Hematopoietic multipotent progenitor cell treated with erythropoietin and hydrocortisone succinate and interleukin-3 and kit ligand, for 15 days (in vitro differentiated cells): ENCODE measurements around the gene PTPN2.

Source experiments
- DNase-seq: peaks from one replicate; pipeline ENCODE4 v3.0.0-alpha.2; 2015; ENCODE audit warnings: low spot score

Gene PTPN2

DNA sequence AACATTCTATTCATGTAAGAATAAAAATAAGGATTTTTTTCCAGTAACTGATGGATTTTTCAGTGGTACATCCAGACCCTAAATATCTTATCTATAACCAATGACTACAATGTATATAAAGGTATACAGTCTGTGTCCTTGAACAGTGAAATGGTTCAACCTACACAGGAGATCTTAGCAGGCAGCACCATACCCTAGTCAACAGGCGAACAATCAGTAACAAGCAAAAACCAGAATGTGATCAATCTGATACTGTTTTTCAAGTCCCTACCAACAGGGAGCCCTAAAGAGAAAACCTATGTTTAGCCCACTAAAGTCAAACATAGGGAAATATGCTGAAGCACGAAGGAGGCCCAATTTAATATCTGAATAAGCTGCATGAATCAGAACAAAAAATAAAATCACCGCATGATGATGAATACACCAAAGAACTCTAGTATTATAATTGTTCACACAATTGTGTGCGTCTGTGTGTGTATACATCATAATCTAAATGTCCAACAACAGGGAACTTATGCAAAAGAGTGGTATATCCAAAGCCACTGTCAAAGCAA is 26.0 kb downstream of the PTPN2 start:
- no peak for DNase-seq

DNA sequence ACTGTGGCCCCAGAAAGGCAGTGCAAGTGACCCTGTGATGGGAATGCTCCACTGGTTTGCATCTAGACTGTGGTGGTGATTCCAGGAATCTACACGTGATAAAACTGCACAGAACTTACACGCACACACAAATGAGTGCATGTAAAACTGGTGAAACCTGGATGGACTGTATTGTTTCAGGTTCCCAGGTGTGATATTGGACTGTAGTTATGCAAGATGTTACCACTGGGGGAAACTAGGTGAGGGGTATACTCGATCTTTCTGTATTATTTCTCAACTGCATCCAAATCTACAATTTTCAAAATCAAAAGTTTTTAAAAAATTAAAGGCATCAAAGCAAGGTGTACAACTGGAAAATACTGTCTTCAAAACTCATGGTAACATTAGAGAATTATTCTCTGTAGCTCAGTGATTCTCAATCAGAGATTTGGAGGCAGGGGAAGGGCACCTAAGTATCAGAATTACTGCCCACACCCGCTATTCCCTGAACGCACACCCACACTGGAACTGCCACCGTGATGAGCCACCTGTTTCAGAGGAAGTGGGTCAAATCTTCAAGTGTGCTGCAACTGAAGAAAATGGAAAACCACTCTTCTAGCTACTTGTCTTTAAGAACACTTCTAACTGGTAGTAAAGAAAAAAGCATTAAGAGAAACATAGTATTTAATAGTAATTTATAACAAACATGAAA is 26.7 kb downstream of the PTPN2 start:
- DNase-seq, result no peak

DNA sequence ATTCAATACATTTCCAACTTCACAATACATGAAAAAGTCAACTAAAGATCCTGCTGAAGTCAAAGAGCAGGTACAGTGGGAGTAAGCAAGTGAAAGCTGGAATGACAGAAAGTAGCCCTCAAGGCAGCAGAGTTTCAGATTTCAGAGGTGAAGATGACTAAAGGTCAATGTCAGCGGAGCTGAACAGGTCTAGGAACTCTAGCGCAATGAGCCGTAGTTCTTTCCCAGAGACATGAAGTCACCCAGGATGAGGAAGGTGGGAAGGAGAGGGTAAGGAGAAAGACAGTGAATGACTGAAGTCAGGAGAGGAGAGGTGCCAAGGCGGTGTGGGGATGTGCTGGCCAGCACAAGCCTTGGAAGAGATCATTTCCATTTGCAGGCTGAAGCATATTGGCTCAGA is 28.1 kb downstream of the PTPN2 start:
- no peak for DNase-seq

DNA sequence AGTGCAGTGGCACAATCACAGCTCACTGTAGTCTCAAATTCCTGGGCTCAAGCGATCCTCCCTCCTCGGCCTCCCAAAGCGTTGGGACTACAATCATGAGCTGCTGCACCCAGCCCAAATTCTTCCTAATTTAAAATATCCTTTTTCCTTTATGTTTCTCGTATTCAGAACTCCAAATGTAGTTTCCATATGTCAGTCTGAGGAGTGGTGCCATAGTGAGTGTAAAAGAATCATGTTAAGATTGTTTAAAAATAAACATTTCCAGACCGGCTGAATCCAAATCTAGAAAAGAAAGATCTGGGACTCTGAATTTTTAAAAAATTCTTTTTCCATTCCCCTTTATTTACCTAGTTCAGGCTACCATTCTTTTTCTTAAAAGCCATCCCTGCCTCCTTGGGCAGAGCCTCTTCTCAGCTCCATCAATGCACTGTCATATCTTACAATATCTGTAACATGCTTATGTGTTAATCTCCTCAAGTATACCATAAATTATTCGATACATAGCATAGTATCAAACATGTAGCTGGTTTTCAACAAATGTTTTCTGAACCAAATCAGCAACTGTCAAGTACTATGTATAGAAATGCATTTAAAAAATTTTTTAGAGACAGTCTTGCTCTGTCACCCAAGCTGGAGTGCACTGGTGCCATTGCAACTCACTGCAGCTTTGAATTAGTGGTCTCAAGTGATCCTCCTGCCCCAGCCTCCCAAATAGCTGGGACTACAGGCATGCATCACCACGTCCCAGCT is 31.3 kb downstream of the PTPN2 start:
- DNase-seq, result no peak

DNA sequence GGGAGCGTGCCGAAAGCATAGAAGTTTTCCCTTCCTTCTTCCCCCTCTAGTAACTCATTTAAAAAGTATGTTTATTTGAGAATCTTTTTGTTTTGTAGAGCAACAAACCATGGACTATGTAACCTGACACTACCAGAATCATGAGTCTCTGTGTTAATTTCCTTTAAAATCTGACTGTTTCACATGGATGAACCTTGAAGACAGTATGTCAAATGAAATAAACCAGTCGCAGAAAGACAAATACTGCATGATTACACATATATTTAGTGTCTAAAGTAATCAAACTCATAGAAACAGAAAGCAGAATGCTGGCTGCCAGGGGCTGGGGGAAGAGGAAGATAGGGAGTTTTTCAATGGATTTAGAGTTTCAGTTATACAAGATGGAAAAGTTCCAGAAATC is 32.3 kb downstream of the PTPN2 start:
- DNase-seq, result no peak

DNA sequence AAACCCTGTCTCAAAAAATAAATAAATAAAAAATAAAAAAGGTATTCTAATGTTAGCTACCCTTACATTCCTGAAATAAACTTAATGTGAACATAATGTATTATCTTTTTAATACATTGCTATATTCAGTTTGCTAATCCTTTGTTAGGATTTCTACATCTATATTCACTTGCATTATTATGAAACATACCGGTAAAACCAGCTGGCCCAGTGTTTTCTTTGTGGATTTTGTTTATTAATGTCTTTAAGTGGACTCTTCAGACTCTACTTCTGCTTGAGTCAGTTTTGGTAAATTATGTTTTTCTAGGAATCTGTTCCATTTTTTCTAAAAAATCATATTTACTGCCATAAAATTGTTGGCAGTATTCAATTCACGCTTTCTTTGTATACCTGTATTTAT is 34.5 kb downstream of the PTPN2 start:
- no peak for DNase-seq

DNA sequence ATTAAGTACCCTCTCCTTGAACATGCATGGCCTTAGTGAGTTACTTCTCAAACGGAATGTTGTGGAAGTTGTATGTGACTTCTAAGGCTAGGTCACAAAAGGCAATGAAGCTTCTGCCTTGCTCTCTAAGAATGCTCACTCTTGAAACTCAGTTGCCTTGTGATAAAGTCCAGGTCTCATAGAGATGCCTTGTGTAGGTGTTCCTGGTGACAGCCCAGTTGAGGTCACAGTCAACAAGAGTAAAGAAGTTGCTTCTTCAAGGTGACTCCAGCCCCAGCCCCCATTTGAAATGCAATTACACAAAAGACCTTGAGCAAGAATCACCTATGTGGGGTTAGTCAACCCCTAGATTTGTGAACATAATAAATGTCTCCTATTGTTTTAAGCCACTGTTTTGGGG is 35.6 kb downstream of the PTPN2 start:
- no peak for DNase-seq

DNA sequence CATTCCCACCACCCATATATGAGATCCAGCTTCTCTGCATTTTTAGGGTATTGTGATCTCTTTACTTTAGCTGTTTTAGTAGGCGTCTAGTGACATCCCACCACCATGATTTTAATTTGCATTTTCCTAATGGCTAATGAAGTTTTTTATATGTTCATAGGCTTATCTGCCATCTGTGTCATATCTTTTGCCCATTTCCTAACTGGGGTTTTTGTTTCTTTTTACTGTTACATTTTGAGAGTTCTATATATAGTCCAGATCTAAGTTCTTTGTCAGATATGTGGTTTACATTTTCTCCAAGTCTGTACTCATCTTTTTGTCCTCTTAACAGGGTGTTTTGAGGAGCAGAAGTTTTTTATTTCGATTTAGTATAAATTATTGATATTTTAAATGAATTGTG is 39.6 kb downstream of the PTPN2 start:
- no peak for DNase-seq

DNA sequence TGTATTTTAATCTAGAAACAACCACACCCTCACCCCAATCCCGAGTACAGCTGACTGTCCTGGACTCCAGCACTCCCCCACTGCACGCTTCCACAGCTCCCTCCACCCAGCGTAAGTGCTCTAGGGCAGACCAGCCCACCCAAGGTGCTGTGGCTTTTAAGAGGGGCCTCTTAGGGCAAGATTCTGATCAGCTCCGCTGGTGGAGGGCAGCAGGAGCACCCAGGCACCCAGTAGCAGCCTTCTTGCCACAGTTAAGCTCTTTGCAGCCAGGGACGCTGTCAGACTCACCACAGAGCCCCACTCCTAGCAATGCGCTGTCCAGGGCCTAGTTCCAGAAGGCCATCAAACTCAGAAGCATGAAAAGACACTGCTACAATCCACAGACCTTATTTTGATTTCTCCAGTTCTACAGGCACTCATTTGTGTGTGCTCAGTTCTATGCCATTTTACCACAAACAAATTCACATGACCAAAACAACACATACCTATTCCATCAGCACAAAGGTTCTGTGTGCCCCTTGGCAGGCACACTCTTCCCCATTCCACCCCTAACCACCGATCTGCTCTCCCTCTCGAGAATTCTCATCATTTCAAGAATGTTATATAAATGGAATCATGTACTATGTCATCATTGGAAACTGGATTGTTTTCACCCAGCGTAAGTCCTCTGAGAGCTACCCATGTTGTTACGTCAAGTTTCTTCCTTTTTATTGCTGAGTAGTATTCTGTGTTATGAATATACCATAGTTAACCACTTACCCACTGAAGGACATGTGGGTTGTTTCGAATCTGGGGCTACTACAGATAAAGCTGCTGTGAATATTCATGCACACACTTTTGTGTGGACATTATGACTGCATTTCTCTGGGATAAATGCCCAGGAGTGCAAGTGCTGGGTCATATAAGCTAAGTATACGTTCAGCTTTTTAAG is 40.4 kb downstream of the PTPN2 start:
- DNase-seq, result no peak

DNA sequence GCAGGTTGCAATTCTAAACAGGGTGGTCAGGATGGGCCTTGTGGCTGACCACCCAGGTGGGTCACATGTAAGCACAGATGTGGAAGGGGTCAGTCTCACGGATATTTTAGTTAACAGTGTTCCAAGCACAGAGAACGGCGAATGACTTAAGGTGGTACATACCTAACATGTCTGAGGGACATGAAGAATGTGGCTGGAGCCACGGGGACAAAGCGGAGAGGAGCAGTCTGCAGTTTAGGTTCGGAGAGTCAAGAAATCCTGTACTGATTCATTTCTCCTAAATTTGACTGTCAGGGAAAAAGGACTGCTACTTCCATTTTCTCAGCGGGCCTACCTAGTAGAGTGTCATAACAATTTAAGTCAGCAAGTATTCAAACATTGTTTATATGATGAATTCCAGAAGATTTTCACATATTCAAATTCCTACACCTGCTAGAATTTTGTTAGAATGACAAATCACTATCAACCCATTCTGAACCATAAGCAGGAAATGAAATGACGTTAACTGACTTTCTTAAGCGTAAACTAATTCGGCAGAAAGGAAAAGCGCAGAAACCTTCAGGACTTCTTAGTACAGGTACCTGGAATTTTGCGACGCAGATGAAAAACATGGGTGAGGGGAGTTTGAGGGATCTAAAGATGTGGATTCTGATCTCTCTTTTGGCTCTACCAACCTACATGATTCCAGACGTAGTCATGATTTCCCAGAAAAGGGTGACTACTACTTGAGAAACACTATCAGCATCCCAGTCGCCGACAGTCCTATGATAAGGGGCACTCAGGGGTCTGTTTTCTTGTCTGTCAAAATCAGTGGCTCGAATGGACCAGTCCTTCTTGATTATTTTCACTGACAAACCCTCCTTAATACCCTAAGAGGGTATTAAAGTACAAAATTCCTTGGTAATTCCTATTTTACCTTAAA is 41.3 kb downstream of the PTPN2 start:
- no peak for DNase-seq

DNA sequence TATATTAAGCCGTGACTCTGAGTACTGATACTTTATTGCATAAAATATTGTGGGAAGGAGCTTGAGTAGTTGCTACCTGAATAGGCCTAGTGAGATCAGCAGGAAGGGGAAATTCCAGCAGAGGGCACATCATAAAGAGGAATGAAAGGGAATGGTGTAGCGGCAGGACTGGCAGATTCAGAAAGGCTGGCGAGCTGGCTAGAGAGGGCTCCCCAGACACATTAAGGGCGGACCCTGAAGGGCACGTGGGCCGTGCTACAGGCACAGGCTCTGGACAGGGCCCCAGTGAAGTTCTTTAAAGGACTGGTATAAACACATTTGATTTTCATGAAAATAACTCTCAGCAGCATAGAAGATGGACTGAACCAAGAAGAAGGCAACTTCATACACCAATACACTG is 43.0 kb downstream of the PTPN2 start:
- DNase-seq, result no peak

DNA sequence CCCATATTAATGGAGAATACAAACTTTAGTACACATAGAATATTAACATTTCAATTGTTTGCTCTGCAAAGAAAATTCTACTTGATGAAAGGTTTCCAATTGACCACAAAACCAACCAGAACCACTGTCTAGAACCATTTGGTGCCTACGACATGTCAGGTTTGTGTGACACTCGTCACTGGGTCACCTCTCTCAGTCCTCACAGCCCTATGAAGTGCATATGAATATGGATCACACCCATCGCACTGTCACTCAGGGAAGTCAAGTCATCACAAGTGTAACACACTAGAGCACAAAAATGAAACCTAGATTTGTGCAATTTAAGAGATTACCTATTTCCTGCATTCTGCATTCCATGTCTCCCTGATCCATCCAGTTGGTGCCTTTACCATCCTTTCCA is 43.7 kb downstream of the PTPN2 start:
- no peak for DNase-seq

DNA sequence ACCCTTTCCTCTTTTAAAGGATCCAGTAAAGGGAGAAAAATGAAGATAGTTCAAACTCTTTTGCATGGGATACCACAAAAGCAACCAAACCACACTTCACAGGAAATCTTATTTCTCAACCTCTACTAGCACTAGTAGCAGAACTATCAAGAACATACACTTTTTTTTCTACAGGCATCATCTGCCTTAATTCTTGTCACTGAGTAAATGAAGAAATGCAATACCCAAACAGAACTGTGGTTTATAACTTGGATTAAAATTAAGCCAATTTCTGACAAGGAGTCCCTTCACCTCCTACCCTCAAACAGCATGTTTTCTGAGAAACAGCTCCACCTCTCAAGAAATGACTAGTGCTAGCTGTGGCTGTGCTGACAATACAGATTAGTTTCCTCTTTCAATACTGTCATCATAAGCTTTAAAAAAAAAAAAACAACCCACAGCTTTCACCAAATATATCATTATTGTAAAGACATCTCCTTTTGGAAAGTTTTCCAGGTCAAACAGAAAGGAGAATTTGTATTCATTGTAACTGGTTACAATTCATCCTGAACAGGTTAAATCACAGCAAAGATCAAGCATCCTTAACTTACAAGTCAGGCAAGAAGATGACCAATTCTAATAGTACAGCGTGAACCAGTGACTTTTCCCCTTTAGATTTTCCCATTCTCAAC is 44.4 kb downstream of the PTPN2 start:
- no peak for DNase-seq

DNA sequence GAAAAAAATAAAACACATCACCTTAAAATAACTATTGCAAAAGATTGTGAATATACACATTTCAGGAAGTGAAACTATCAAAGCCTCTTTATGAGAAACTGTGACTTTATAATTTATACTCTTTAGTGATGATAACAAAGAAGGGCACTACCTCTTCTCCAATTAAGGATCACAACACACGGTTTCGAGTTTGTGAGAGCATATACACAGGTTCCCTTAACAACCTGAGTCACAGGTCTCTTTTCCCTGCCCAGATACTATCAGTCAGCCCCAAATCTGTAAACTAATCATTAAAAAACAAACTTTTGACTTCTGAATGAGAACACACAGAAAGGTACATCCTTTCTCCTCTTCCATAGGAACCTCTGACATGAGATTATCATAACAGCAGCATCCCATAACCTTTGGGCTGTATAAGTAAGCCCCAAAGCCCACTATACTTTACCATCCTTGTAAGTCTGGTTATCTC is 44.9 kb downstream of the PTPN2 start:
- no peak for DNase-seq

DNA sequence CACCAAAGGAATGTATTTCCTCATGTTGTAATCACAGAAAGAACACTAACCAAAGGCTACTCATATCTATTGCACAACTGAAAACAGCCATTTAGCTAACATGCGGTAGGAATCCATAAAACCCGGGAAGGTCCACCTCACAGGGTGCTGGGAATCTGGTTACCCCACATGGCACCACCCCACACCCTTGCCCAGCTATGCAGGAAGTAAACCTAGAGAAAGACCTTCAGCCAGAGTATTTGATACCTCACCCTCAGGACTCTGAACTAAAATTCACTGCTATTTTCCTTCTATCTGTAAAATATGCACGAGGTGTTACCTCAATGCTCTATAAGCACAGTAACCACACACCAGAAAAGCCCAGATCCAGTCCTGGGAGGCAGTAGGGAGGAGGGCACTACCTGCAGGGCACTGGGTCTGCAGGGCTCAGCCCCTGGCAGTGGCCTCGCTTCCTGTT is 45.8 kb downstream of the PTPN2 start:
- no peak for DNase-seq

DNA sequence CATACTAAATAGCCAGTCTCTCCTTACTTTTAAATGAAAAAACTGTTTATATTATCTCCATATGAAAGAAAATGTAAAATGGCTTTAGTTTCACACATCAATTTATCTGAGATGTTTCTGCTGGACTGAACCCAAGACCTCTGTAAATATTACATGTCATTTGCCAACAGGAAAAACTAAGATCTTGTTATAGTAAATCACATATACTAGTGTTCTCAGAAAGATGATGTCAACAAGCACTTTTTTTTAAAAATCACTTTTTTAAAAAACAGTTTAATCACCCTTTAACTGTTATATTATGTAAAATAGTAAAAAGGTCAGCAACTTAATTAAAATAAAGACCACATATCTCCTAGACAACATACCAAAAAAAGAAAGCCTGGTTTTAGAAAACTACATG is 46.3 kb downstream of the PTPN2 start:
- DNase-seq, result no peak

DNA sequence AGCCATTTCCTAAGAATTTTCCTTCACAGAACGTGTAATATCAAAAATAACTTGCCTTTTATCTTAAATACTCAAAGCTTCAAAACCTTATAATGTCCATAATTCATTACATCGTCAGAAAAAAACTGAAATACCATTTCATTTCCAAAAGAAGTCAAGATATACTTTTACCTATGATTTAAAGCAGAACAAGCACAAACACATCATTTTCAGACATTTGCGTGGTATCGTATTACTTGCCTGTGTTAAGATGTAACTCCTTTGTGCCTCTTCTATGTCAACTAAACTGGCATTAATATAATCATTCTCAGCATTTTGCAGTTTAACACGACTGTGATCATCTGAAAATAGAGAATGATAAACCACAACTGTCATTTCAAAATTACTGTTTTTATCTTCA is 47.5 kb downstream of the PTPN2 start:
- DNase-seq, result no peak

DNA sequence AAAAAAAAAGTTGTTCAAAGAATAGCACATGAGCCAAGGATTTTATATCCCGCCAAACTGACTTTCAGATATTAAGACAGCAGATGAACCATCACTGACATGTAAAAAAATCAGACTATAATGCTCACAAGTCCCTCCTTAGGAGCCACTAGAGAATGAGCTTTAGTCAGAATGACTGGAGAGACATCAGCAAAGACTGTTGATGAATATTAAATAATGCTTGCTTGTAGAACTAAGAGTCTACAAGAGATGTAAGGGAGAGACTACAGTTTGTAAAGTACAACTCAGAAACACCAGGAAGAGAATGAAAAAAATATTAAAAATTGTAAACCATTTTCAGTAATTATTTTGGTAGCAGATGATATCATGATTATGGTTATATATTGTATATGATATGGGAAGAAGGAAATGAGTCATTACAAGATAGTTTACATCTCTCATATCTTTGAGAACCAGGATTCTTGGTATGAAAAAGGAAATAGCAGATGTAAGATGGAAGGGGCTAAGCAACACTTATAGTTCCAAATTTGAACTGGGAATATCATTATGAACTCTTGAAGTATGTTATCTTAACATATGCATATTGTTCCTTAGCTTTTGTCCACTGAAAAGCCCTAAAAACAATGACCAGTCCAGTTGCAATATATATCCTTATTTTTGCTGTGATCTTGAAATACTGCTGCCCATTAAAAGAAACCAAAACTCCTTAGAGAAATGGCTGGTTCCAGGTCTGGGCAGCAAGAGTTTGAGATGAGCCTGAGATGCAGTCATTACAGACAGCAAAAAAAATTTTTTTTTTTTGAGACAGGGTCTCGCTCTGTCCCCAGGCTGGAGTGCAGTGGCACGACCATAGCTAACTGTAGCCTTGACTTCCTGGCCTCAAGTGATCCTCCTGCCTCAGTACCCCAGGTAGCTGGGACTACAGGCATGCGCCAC is 55.7 kb downstream of the PTPN2 start:
- no peak for DNase-seq

DNA sequence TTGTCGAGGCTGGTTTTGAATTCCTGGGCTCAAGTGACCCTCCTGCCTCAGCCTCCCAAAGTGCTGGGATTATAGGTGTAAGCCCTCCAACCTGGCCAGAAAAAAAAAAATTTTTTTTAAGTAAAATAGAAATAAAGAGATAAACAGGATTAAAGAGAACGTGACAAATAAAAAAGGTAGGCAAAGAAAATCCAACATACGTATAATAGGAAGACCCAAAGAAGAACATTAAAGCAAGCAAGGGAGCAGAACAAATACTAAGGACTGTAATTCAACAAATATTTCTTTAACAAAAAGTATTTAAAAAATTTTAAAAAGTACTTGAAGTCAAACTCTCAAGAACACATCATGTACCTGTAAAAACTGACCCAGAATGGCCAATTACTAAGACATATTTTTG is 56.4 kb downstream of the PTPN2 start:
- no peak for DNase-seq

DNA sequence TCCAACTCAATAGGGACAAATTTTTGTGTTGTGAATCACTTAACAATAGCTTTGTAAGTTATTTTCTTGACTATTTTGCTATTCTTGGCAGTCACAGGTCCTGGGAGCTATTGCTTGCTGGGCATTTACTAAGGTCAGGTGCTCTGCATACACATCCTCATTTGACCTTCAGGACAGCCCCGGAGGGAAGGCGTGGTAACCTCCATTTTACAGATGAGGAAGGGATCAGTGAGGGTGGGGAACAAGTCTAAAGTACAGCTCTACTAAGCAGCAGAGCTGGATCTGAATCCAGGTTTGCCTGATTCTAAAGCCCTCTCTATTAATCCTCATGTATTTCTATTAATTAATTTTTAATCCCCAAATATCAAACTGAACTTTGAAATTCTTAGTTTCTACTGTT is 58.8 kb downstream of the PTPN2 start:
- no peak for DNase-seq
